ENCODE results near the gene COQ8A.

COQ8A gene

GRCh38 chr1:226975259-226976250 is 35.5 kb downstream of the COQ8A start:
- no peak for DNase-seq (ENCODE audit: low read depth, low spot score)
- TF ChIP-seq CTCF (IDR thresholded peaks at IDR 0.05; ENCODE audit: insufficient read depth, low read length, missing control alignments): no peak
- no peak overlapping the region for H3K4me3 ChIP-seq (ENCODE audit: low read depth, low read length)
- ChIA-PET POLR2A (no interaction called here), CTCF (interaction anchor here (0.9 kb wide), 1 partner anchor 9 kb away, joined by 3 read pairs; no protein-coding TSS in a partner anchor)

GRCh38 chr1:226976276-226976977 is 36.3 kb downstream of the COQ8A start:
- POLR2A ChIA-PET: no interaction called here
- no peak overlapping the region for H3K4me3 ChIP-seq (ENCODE audit: low read depth, low read length)
- no peak for DNase-seq (ENCODE audit: low read depth, low spot score)
- TF ChIP-seq CTCF (IDR thresholded peaks at IDR 0.05; ENCODE audit: insufficient read depth, low read length, missing control alignments): no peak
- CTCF ChIA-PET: no interaction called here

- TF ChIP-seq CTCF (IDR thresholded peaks at IDR 0.05; ENCODE audit: insufficient read depth, low read length, missing control alignments): no peak
- ChIA-PET CTCF (no interaction called here), POLR2A (no interaction called here)
- DNase-seq (ENCODE audit: low read depth, low spot score): no peak
- H3K4me3 ChIP-seq (ENCODE audit: low read depth, low read length): no peak overlapping the region
Measured at GRCh38 chr1:226976978-226977642, 37.0 kb downstream of the COQ8A start.

DNA sequence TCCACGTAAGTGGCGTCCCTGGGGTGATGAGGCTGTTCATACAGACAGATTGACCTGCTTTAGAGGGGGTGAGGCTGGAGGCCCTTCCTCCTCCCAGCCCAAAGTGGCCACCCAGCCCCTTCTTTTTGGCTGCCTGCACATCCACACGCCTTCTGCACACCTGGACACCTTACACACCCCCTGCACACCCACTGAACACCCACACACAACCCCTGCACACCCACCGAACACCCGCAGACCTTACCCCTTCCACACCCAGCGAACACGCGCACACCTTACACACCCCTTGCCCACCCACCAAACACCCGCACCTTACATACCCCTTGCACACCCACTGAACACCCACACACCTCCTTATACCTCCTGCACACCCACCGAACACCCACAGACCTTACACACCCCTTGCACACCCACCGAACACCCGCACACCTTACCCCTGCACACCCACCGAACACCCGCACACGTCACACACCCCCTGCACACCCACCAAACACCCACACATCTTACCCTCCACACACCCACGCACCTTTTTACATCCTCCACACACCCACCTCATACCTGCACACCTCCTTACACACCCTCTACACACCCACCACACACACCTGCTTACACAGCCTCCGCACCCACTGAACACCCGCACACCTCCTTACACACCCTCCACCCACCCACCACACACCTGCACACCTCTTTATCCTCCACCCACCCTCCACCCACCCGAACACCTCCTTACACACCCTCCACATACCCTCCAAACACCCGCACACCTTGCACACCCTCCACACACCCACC is 37.7 kb downstream of the COQ8A start:
- no peak for TF ChIP-seq CTCF (IDR thresholded peaks at IDR 0.05; ENCODE audit: insufficient read depth, low read length, missing control alignments)
- ChIA-PET CTCF (no interaction called here), POLR2A (no interaction called here)
- no peak for DNase-seq (ENCODE audit: low read depth, low spot score)
- no peak overlapping the region for H3K4me3 ChIP-seq (ENCODE audit: low read depth, low read length)

DNA sequence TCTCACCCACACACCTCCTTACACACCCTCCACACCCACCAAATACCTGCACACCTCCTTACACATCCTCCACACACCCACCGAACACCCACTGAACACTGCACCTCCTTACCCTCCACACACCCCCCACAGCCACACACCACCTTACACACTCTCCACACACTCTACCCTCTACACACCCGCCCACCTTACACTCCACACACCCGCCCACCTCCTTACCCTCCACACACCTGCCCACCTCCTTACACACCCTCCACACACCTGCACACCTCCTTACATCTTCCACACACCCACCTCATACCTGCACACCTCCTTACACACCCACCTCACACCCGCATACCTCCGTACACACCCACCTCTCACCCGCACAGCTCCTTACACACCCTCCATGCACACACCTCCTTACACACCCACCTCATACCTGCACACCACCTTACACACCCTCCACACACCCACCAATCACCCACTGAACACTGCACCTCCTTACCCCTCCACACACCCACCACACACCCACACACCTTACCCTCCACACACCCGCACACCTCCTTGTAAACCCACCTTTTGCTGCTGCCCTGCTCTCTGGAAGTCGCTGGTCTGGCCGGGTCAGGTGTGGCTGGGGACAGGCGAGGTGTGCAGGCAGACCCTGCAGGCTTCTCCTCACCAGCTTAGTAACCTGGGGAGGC is 38.5 kb downstream of the COQ8A start:
- no peak for TF ChIP-seq CTCF (IDR thresholded peaks at IDR 0.05; ENCODE audit: insufficient read depth, low read length, missing control alignments)
- POLR2A ChIA-PET: no interaction called here
- CTCF ChIA-PET: no interaction called here
- DNase-seq (ENCODE audit: low read depth, low spot score): no peak
- no peak overlapping the region for H3K4me3 ChIP-seq (ENCODE audit: low read depth, low read length)

Measured in AG04449 (cell line).